ENCODE measurements around the gene TET1. TPM values are rescaled to one million over a fixed set of nuclear protein-coding genes. Genes with fewer than 3 reads are reported as not detected.

TET1 gene
- total RNA-seq, 1 experiment from 2014 or later, result 2.4 TPM

- Histone ChIP-seq H3K27me3 (ENCODE audit: insufficient read depth, low read depth) (no peaks in the 10 kb centered on the region), H3K27ac (no peak overlapping the region), H3K9me2 (ENCODE audit: insufficient read depth) (no peaks in the 10 kb centered on the region), H3K9me3 (ENCODE audit: insufficient read depth, low read depth) (no peaks in the 10 kb centered on the region), H3K4me2 (no peak overlapping the region), H3K36me3 (ENCODE audit: low read depth) (peaks cover 60% of the 10 kb centered on the region), H3F3A (ENCODE audit: insufficient read depth, low read depth) (peaks cover 8% of the 10 kb centered on the region), H3K4me3 (no peak overlapping the region), H3K79me2 (ENCODE audit: low read depth) (peaks cover 29% of the 10 kb centered on the region), H3K4me1 (replicated peaks; ENCODE audit: insufficient read depth) (peaks cover 7% of the 10 kb centered on the region), H4K20me1 (ENCODE audit: insufficient read depth) (peaks cover 11% of the 10 kb centered on the region; the same call in 1 of the 2 replicates), H2AFZ (no peak overlapping the region)
- no peak for DNase-seq
- ChIA-PET POLR2A (ENCODE audit: unreplicated experiment) (no interaction called here), CTCF (no interaction called here)
- BruUV-seq (replicated peaks), result no TSS peak
- intact Hi-C loops (cut with micrococcal nuclease; ENCODE audit: unreplicated experiment), result no loop called here
- TF ChIP-seq, protein P1, sequence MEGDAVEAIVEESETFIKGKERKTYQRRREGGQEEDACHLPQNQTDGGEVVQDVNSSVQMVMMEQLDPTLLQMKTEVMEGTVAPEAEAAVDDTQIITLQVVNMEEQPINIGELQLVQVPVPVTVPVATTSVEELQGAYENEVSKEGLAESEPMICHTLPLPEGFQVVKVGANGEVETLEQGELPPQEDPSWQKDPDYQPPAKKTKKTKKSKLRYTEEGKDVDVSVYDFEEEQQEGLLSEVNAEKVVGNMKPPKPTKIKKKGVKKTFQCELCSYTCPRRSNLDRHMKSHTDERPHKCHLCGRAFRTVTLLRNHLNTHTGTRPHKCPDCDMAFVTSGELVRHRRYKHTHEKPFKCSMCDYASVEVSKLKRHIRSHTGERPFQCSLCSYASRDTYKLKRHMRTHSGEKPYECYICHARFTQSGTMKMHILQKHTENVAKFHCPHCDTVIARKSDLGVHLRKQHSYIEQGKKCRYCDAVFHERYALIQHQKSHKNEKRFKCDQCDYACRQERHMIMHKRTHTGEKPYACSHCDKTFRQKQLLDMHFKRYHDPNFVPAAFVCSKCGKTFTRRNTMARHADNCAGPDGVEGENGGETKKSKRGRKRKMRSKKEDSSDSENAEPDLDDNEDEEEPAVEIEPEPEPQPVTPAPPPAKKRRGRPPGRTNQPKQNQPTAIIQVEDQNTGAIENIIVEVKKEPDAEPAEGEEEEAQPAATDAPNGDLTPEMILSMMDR (conservative IDR thresholded peaks at IDR 0.05), result no peak
- no peak for TF ChIP-seq EZH2 (IDR thresholded peaks at IDR 0.05; ENCODE audit: low read depth)
These were observed 167.0 kb downstream of the TET1 start for GRCh38 chr10:68727146-68727545.

DNA sequence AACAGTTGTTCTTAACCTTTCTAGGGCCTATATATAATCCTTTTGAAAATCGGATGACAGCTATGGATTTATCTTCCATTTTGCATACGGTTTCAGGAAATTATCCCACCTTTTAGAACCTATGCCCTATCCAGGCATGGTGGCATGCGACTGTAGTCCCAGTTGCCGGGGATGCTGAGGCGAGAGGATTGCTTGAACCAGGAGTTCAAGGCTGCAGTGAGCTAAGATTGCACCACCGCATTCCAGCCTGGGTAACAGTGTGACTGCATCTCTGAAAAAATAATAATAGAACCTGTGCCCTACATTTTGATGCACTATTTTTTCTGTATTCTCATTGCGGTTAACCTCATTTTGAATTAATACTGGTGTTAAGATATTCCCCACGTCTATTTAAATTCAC lies 172.5 kb downstream of the TET1 start:
- no TSS peak for BruUV-seq (replicated peaks)
- Histone ChIP-seq H3F3A (ENCODE audit: insufficient read depth, low read depth) (peaks cover 8% of the 10 kb centered on the region; the same call in 1 of the 2 replicates), H3K9me3 (ENCODE audit: insufficient read depth, low read depth) (no peaks in the 10 kb centered on the region), H3K4me2 (no peak overlapping the region), H3K27ac (no peak overlapping the region), H2AFZ (no peak overlapping the region), H3K9me2 (ENCODE audit: insufficient read depth) (no peaks in the 10 kb centered on the region), H3K36me3 (ENCODE audit: low read depth) (peaks cover 58% of the 10 kb centered on the region), H3K4me1 (replicated peaks; ENCODE audit: insufficient read depth) (no peaks in the 10 kb centered on the region), H3K27me3 (ENCODE audit: insufficient read depth, low read depth) (no peaks in the 10 kb centered on the region), H3K4me3 (no peak overlapping the region), H4K20me1 (ENCODE audit: insufficient read depth) (peaks cover 31% of the 10 kb centered on the region), H3K79me2 (ENCODE audit: low read depth) (peaks cover 18% of the 10 kb centered on the region; the same call in 1 of the 2 replicates)
- intact Hi-C loops (cut with micrococcal nuclease; ENCODE audit: unreplicated experiment), result loop anchor here (2.0 kb wide), 1 partner anchor 70 kb away; no protein-coding TSS in a partner anchor
- CTCF ChIA-PET, result no interaction called here
- no peak for DNase-seq
- POLR2A ChIA-PET (ENCODE audit: unreplicated experiment), result no interaction called here
- TF ChIP-seq, protein P1 (conservative IDR thresholded peaks at IDR 0.05), result no peak
- no peak for TF ChIP-seq EZH2 (IDR thresholded peaks at IDR 0.05; ENCODE audit: low read depth)

GRCh38 chr10:68734349-68734748 lies 174.2 kb downstream of the TET1 start:
- H3K4me2 ChIP-seq, result no peak overlapping the region
- intact Hi-C loops (cut with micrococcal nuclease; ENCODE audit: unreplicated experiment), result no loop called here
- no peak overlapping the region for H3K4me3 ChIP-seq
- POLR2A ChIA-PET (ENCODE audit: unreplicated experiment), result no interaction called here
- TF ChIP-seq EZH2 (IDR thresholded peaks at IDR 0.05; ENCODE audit: low read depth), result no peak
- TF ChIP-seq, protein P1 (conservative IDR thresholded peaks at IDR 0.05), result no peak
- peaks cover 9% of the 10 kb centered on the region for H3F3A ChIP-seq (ENCODE audit: insufficient read depth, low read depth)
- H4K20me1 ChIP-seq (ENCODE audit: insufficient read depth), result peaks cover 24% of the 10 kb centered on the region; the same call in 1 of the 2 replicates
- BruUV-seq (replicated peaks), result no TSS peak
- H3K9me3 ChIP-seq (ENCODE audit: insufficient read depth, low read depth), result no peaks in the 10 kb centered on the region
- H3K27ac ChIP-seq, result no peak overlapping the region
- H3K79me2 ChIP-seq (ENCODE audit: low read depth), result 0 out of 2 replicates have a peak, but pooled peaks cover 10% of the 10 kb centered on the region
- CTCF ChIA-PET, result no interaction called here
- no peak for DNase-seq
- H3K36me3 ChIP-seq (ENCODE audit: low read depth), result peaks cover 53% of the 10 kb centered on the region
- no peak overlapping the region for H2AFZ ChIP-seq
- no peaks in the 10 kb centered on the region for H3K27me3 ChIP-seq (ENCODE audit: insufficient read depth, low read depth)
- no peaks in the 10 kb centered on the region for H3K4me1 ChIP-seq (replicated peaks; ENCODE audit: insufficient read depth)
- H3K9me2 ChIP-seq (ENCODE audit: insufficient read depth), result no peaks in the 10 kb centered on the region

Data from PC-9 (cell line).